Measurements from ENCODE around the gene NPR2.

- TF ChIP-seq CTCF (IDR thresholded peaks at IDR 0.05; ENCODE audit: poor library complexity): no peak
- TF ChIP-seq EZH2 (IDR thresholded peaks at IDR 0.05; ENCODE audit: borderline replicate concordance): no peak
- TF ChIP-seq EZH2phosphoT487 (IDR thresholded peaks at IDR 0.05; ENCODE audit: low read depth, severe bottlenecking, unreplicated experiment): no peak
Observed at GRCh38 chr9:35759795-35760194, 31.6 kb upstream of the NPR2 start.

Data from hepatocyte (in vitro differentiated cells).